ENCODE measurements around the gene HDAC3. TPM values are rescaled to one million over a fixed set of nuclear protein-coding genes. Genes with fewer than 3 reads are reported as not detected.

The HDAC3 gene
- total RNA-seq, 1 experiment from 2014 or later = 85.9 TPM

DNA sequence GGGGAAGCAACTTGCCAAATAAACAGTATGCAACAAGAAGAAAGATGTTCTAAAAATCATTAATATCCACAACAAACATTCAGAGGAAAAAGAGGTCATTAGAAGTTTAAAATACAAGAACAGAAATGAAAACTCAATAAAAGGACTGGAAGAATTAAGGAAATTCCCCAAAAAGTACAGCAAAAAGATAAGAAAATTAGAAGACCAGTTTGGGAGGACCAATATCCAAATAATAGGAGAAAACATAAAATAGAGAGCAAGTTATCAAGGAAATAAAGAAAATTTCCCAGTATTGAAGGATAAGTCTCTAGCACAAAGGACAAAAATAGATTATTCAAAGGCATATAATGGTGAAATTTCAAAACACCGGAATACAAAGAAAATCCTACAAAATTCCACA lies 39.8 kb downstream of the HDAC3 start:
- H3K4me3 ChIP-seq = no peak overlapping the region
- no peak for DNase-seq (ENCODE audit: low read depth in 1 of 2, low spot score in 2 of 2)
- no peaks in the 10 kb centered on the region for H3K4me1 ChIP-seq (replicated peaks)
- H3K27ac ChIP-seq = no peak overlapping the region
- H3K27me3 ChIP-seq (replicated peaks) = no peaks in the 10 kb centered on the region
- no peaks in the 10 kb centered on the region for H3K9me3 ChIP-seq (replicated peaks)
- peaks cover 11% of the 10 kb centered on the region for H3K36me3 ChIP-seq

GRCh38 chr5:141590127-141590526 lies 46.5 kb downstream of the HDAC3 start:
- DNase-seq (ENCODE audit: low read depth in 1 of 2, low spot score in 2 of 2) = no peak
- Histone ChIP-seq H3K4me1 (replicated peaks) (no peaks in the 10 kb centered on the region), H3K4me3 (no peak overlapping the region), H3K9me3 (replicated peaks) (no peaks in the 10 kb centered on the region), H3K27ac (no peak overlapping the region), H3K27me3 (replicated peaks) (no peaks in the 10 kb centered on the region), H3K36me3 (peaks cover 41% of the 10 kb centered on the region)

DNA sequence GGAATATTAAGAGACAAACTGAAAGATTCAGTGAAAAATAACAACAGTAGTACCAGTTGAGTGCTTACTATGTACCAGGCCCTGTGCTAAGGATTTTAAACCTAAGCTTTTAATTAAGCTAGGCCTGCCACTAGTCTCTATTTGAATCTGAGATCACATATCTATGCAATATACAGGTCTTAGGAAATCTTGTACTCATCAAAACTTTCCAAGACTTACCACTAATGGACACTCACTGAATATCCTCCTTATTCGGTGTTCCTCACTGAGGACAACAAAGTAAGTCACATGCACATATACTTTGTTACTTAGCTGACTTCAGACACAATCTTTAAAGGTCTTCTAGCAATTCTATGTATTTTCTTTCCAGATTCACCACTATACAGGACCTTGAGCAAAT lies 50.4 kb downstream of the HDAC3 start:
- Histone ChIP-seq H3K9me3 (replicated peaks) (no peaks in the 10 kb centered on the region), H3K36me3 (peaks cover 56% of the 10 kb centered on the region), H3K27ac (no peak overlapping the region), H3K4me3 (no peak overlapping the region), H3K27me3 (replicated peaks) (no peaks in the 10 kb centered on the region), H3K4me1 (replicated peaks) (no peaks in the 10 kb centered on the region)
- DNase-seq (ENCODE audit: low read depth in 1 of 2, low spot score in 2 of 2) = no peak

DNA sequence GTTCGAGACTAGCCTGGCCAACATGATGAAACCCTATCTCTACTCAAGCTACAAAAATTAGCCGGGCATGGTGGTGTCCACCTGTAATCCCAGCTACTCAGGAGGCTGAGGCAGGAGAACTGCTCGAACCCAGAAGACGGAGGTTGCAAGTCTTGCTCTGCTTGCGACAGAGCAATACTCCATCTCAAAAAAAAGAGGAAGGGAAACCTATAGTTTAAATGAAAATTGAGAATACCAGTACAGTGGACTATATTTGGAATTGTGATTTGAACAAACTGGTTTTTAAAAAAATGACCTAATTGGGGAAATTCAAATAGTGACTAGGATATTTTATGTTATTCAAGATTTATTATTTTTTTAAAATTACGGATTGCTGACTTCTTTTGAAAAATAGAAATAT lies 51.1 kb downstream of the HDAC3 start:
- H3K4me1 ChIP-seq (replicated peaks) = no peaks in the 10 kb centered on the region
- H3K9me3 ChIP-seq (replicated peaks) = no peaks in the 10 kb centered on the region
- no peak overlapping the region for H3K4me3 ChIP-seq
- peaks cover 63% of the 10 kb centered on the region for H3K36me3 ChIP-seq
- no peak overlapping the region for H3K27ac ChIP-seq
- no peak for DNase-seq (ENCODE audit: low read depth in 1 of 2, low spot score in 2 of 2)
- H3K27me3 ChIP-seq (replicated peaks) = no peaks in the 10 kb centered on the region

GRCh38 chr5:141574122-141574510 lies 62.5 kb downstream of the HDAC3 start:
- peaks cover 82% of the 10 kb centered on the region for H3K36me3 ChIP-seq
- H3K27ac ChIP-seq = no peak overlapping the region
- no peaks in the 10 kb centered on the region for H3K4me1 ChIP-seq (replicated peaks)
- no peak for DNase-seq (ENCODE audit: low read depth in 1 of 2, low spot score in 2 of 2)
- no peak overlapping the region for H3K4me3 ChIP-seq
- no peaks in the 10 kb centered on the region for H3K27me3 ChIP-seq (replicated peaks)
- no peaks in the 10 kb centered on the region for H3K9me3 ChIP-seq (replicated peaks)

GRCh38 chr5:141573489-141574121 lies 63.0 kb downstream of the HDAC3 start:
- Histone ChIP-seq H3K27me3 (replicated peaks) (no peaks in the 10 kb centered on the region), H3K4me1 (replicated peaks) (no peaks in the 10 kb centered on the region), H3K27ac (no peak overlapping the region), H3K36me3 (peaks cover 81% of the 10 kb centered on the region), H3K4me3 (no peak overlapping the region), H3K9me3 (replicated peaks) (no peaks in the 10 kb centered on the region)
- DNase-seq (ENCODE audit: low read depth in 1 of 2, low spot score in 2 of 2) = no peak

Other genes with a start within 250 kb of the HDAC3 start
- gene PCDHGB4, start 249.2 kb downstream of the HDAC3 start, total RNA-seq (2014; rRNA removed; shearing (Covaris generic)) = 0.09 and 0.18 TPM in 2 replicates
- 0.32 and 1.1 TPM in 2 replicates for gene PCDHGA8, start 244.2 kb downstream of the HDAC3 start, total RNA-seq (2014; rRNA removed; shearing (Covaris generic))
- 1.1 and 3.6 TPM in 2 replicates for gene PCDHGB5, start 238.9 kb downstream of the HDAC3 start, total RNA-seq (2014; rRNA removed; shearing (Covaris generic))
- gene PCDHGA9, start 234.1 kb downstream of the HDAC3 start, total RNA-seq (2014; rRNA removed; shearing (Covaris generic)) = 0.55 TPM in 1 of 2 replicates, not detected in the other
- gene PCDHGB6, start 228.8 kb downstream of the HDAC3 start, total RNA-seq (2014; rRNA removed; shearing (Covaris generic)) = 1.2 and 1.3 TPM in 2 replicates
- 1.2 and 2.9 TPM in 2 replicates for gene PCDHGA10, start 223.9 kb downstream of the HDAC3 start, total RNA-seq (2014; rRNA removed; shearing (Covaris generic))
- 1.8 and 2.6 TPM in 2 replicates for gene PCDHGB7, start 219.2 kb downstream of the HDAC3 start, total RNA-seq (2014; rRNA removed; shearing (Covaris generic))
- 0.22 and 0.32 TPM in 2 replicates for gene PCDHGA11, start 215.8 kb downstream of the HDAC3 start, total RNA-seq (2014; rRNA removed; shearing (Covaris generic))
- 0.34 TPM in 1 of 2 replicates, not detected in the other for gene PCDHGA12, start 206.3 kb downstream of the HDAC3 start, total RNA-seq (2014; rRNA removed; shearing (Covaris generic))
- 45.5 and 57.8 TPM in 2 replicates for gene PCDHGC3, start 160.9 kb downstream of the HDAC3 start, total RNA-seq (2014; rRNA removed; shearing (Covaris generic))
- gene PCDHGC4, start 151.8 kb downstream of the HDAC3 start, total RNA-seq (2014; rRNA removed; shearing (Covaris generic)) = 0.22 and 0.39 TPM in 2 replicates
- 0.21 TPM in 1 of 2 replicates, not detected in the other for gene PCDHGC5, start 147.8 kb downstream of the HDAC3 start, total RNA-seq (2014; rRNA removed; shearing (Covaris generic))
- gene DIAPH1, start 17.8 kb downstream of the HDAC3 start, total RNA-seq (2014; rRNA removed; shearing (Covaris generic)) = 44.5 and 48.7 TPM in 2 replicates
- 5.8 and 10.1 TPM in 2 replicates for gene RELL2, start 148 bp upstream of the HDAC3 start, total RNA-seq (2014; rRNA removed; shearing (Covaris generic))
- gene FCHSD1, start 14.6 kb upstream of the HDAC3 start, total RNA-seq (2014; rRNA removed; shearing (Covaris generic)) = 33.2 and 35.8 TPM in 2 replicates
- 7.6 and 8.1 TPM in 2 replicates for gene ARAP3, start 45.4 kb upstream of the HDAC3 start, total RNA-seq (2014; rRNA removed; shearing (Covaris generic))
- 0.53 TPM in 1 of 2 replicates, not detected in the other for gene PCDH1, start 241.6 kb upstream of the HDAC3 start, total RNA-seq (2014; rRNA removed; shearing (Covaris generic))